Measurements from ENCODE around the gene ZNF608. TPM values are rescaled to one million over a fixed set of nuclear protein-coding genes. Genes with fewer than 3 reads are reported as not detected.

The ZNF608 gene
- total RNA-seq: 10 to 100 TPM; 15.7 to 82.1 (median 58.7) TPM

DNA sequence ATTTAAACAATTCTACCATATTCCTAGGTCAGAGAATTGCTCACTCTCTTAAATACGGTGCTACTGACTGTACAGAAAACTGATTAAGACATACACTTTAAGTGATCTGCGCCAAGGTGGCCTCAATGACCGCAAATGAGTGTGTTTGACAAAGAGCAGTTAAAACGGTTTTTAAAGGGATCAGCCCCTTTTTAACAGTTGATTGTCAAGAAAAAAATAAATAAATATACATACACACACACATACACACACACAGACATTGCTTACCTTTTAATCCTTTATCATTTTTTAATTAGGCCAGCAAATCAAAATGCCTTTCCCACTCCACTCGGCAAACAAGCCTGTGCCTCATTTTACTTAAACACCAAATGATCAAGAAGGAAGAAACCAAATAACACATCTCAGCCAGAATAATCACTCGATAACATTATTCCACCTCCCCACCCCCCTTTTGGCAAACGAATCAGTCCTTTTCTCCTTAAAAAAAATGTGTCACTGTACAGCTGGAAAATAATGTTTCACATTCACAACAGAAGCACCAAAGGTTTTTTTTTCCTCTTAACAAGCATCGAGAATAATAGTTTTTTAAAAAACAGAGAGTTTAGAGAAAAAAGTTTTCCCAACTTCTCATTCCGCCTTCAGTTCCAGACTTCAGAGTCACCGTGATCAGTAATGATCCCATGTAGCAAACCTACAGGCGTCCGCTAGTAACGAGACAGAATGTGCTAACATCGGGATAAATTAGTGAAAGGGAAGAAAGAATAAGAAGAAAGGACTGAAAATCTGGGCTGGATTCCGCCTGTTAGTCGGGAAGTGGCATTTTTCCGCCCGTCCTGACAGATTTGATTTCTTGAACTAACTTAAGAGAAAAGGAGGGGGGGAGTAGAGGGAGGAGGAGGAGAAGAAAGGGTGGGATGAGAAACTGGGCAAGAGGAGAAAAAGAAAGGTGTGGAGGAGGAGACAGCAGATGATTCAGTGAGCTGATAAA is at the start of gene ZNF608:
Gene ZNF608, minus strand, starts transcription at position 712 of the 988 bp plus-strand sequence. CDS start 1,650 bp downstream, outside the sequence.
- TF ChIP-seq CTCF (IDR thresholded peaks at IDR 0.05) (peak in 1 of 3 donors; percentile 18), POLR2AphosphoS5 (IDR thresholded peaks at IDR 0.05) (peak in 1 of 3 donors; percentile 44), POLR2A (IDR thresholded peaks at IDR 0.05) (peak; percentile 26)
- Histone ChIP-seq H3K27ac (peak within 1 kb of the TSS; percentile 97 to 98), H3K36me3 (no peaks in the 10 kb centered on the region), H3K4me3 (peak within 1 kb of the TSS; percentile 50 to 77 (median 70)), H3K27me3 (no peaks in the 10 kb centered on the region), H3K9me3 (no peaks in the 10 kb centered on the region), H3K4me1 (peaks cover 0 to 9% of the 10 kb centered on the region in 2 donors)
- intact Hi-C loops (cut with DNase I; ENCODE audit: low total_unique reads): no loop called here
- peak in 1 of 2 donors; percentile 35 for DNase-seq (ENCODE audit: low spot score in 2 of 2)

- intact Hi-C loops (cut with DNase I; ENCODE audit: low total_unique reads): no loop called here
- Histone ChIP-seq H3K36me3 (no peaks in the 10 kb centered on the region), H3K27me3 (no peaks in the 10 kb centered on the region), H3K4me3 (no peak overlapping the region), H3K4me1 (no peaks in the 10 kb centered on the region), H3K27ac (no peak overlapping the region), H3K9me3 (no peaks in the 10 kb centered on the region)
- TF ChIP-seq POLR2AphosphoS5 (IDR thresholded peaks at IDR 0.05) (no peak), CTCF (IDR thresholded peaks at IDR 0.05) (no peak), POLR2A (IDR thresholded peaks at IDR 0.05) (no peak)
- DNase-seq (ENCODE audit: low spot score in 2 of 2): no peak
Observed at GRCh38 chr5:124795829-124796228, 49.4 kb upstream of the ZNF608 start.

GRCh38 chr5:124790895-124791732 is 44.7 kb upstream of the ZNF608 start:
- no peak for DNase-seq (ENCODE audit: low spot score in 2 of 2)
- TF ChIP-seq POLR2A (IDR thresholded peaks at IDR 0.05) (no peak), POLR2AphosphoS5 (IDR thresholded peaks at IDR 0.05) (no peak), CTCF (IDR thresholded peaks at IDR 0.05) (no peak)
- H3K4me1 ChIP-seq: no peaks in the 10 kb centered on the region
- H3K27ac ChIP-seq: no peak overlapping the region
- H3K4me3 ChIP-seq: no peak overlapping the region
- H3K9me3 ChIP-seq: no peaks in the 10 kb centered on the region
- intact Hi-C loops (cut with DNase I; ENCODE audit: low total_unique reads): no loop called here
- H3K36me3 ChIP-seq: no peaks in the 10 kb centered on the region
- no peaks in the 10 kb centered on the region for H3K27me3 ChIP-seq

DNA sequence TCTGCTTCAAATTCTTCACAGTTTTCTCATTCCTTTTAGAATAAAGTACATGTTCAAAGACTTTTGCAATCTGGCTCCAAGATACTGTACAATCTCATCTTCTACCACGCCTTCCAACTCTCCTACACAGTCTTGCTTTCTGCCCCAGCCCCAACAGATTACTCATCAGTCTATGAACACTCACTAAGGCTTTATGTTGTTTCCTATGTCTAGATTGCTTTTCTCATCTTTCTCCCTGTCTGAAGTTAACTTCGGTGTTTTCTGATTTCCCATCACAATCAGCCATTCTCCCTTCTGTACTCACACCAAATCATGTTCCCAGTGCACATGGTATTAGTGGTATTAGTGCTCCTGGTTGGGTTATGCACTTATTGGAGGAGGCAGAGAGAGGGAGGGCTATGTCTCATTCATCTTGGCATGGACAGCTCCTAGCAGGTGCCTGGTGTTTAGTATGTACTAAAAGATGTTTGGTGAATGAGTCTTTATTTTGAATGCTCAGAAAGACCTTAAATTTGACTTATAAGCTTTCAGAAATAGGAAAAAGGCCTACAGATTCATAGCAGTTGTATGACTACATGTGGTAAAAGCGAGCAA is 44.0 kb upstream of the ZNF608 start:
- Histone ChIP-seq H3K9me3 (no peaks in the 10 kb centered on the region), H3K36me3 (no peaks in the 10 kb centered on the region), H3K27ac (no peak overlapping the region), H3K4me3 (no peak overlapping the region), H3K4me1 (no peaks in the 10 kb centered on the region), H3K27me3 (no peaks in the 10 kb centered on the region)
- intact Hi-C loops (cut with DNase I; ENCODE audit: low total_unique reads): no loop called here
- TF ChIP-seq POLR2AphosphoS5 (IDR thresholded peaks at IDR 0.05) (no peak), POLR2A (IDR thresholded peaks at IDR 0.05) (no peak), CTCF (IDR thresholded peaks at IDR 0.05) (no peak)
- no peak for DNase-seq (ENCODE audit: low spot score in 2 of 2)
